ENCODE data around the gene FGR. TPM values are rescaled to one million over a fixed set of nuclear protein-coding genes. Genes with fewer than 3 reads are reported as not detected.

The FGR gene
- total and polyA plus RNA-seq, 2 of the 13 experiments (the other 11 are each of a cell fraction or from before 2014, with no cell fraction given): not detected

GRCh38 chr1:27581823-27582243 is 53.2 kb downstream of the FGR start (continued):
- TF ChIP-seq SNAPC4 (CRISPR knock-in tag; IDR thresholded peaks at IDR 0.05) (no peak), TFDP1 (CRISPR knock-in tag; IDR thresholded peaks at IDR 0.05; ENCODE audit: borderline replicate concordance) (no peak), SOX5 (CRISPR knock-in tag; IDR thresholded peaks at IDR 0.05; ENCODE audit: borderline replicate concordance) (no peak), ZSCAN22 (CRISPR knock-in tag; IDR thresholded peaks at IDR 0.05) (no peak), EZH2 (conservative IDR thresholded peaks at IDR 0.05; ENCODE audit: low read depth, low read length) (no peak), ZBTB21 (CRISPR knock-in tag; IDR thresholded peaks at IDR 0.05) (no peak), MTF1 (CRISPR knock-in tag; IDR thresholded peaks at IDR 0.05) (no peak), ZNF556 (CRISPR knock-in tag; IDR thresholded peaks at IDR 0.05; ENCODE audit: borderline replicate concordance) (no peak), ZBTB3 (CRISPR knock-in tag; IDR thresholded peaks at IDR 0.05; ENCODE audit: borderline replicate concordance, low read depth) (no peak), MZF1 (CRISPR knock-in tag; IDR thresholded peaks at IDR 0.05; ENCODE audit: borderline replicate concordance) (no peak), BCLAF1 (IDR thresholded peaks at IDR 0.05) (no peak), ZNF441 (CRISPR knock-in tag; IDR thresholded peaks at IDR 0.05; ENCODE audit: borderline replicate concordance) (peak; percentile 59; the same call in 1 of the 2 replicates), ZBTB8A (CRISPR knock-in tag; IDR thresholded peaks at IDR 0.05; ENCODE audit: borderline replicate concordance, low read depth) (no peak), ELF1 (CRISPR knock-in tag; IDR thresholded peaks at IDR 0.05) (0 out of 2 replicates have a peak, but pooled peaks have one; percentile 33), HNRNPH1 (optimal IDR thresholded peaks at IDR 0.05; ENCODE audit: low read depth, low read length) (no peak), THYN1 (CRISPR knock-in tag; IDR thresholded peaks at IDR 0.05; ENCODE audit: borderline replicate concordance, low read depth) (no peak), CHCHD3 (CRISPR knock-in tag; IDR thresholded peaks at IDR 0.05) (no peak), JDP2 (CRISPR knock-in tag; IDR thresholded peaks at IDR 0.05; ENCODE audit: borderline replicate concordance) (no peak), PLSCR1 (CRISPR knock-in tag; IDR thresholded peaks at IDR 0.05; ENCODE audit: borderline replicate concordance) (no peak), NFKBIZ (CRISPR knock-in tag; IDR thresholded peaks at IDR 0.05) (no peak)
